HepG2 (cell line): ENCODE results near the gene HLA-DPB1. TPM values are rescaled to one million over a fixed set of nuclear protein-coding genes. Genes with fewer than 3 reads are reported as not detected.

ENCODE experiments used
- ATF3 ChIP-seq: sonication (generic); formaldehyde crosslinking; IDR thresholded peaks from 2 replicates; pipeline ENCODE4 v1.4.0; 2020; ENCODE audit warnings: missing genetic modification reagents
- CBX2 ChIP-seq, 2 experiments: fragments of 200-600 bp in 1 of 2; sonication (generic); formaldehyde crosslinking in 1 of 2; IDR thresholded peaks; 2 replicates each; pipeline versions ENCODE4 v1.7.0 to v1.8.1; 2018 to 2022; ENCODE audit warnings: low read depth in 2 of 2, low read length in 1 of 2, mild to moderate bottlenecking in 1 of 2, missing genetic modification reagents in 1 of 2
- DRAP1 ChIP-seq: IDR thresholded peaks from 2 replicates; pipeline ENCODE4 v1.6.1; 2016; ENCODE audit warnings: missing genetic modification reagents, missing compliant biosample characterization
- FOXP1 ChIP-seq, 2 experiments: fragments of 450-650 bp in 1 of 2; IDR thresholded peaks; 2 replicates each; pipeline ENCODE4 v1.6.1; 2017 to 2018; ENCODE audit warnings: antibody characterized with exemption in 1 of 2
- HBP1 ChIP-seq: IDR thresholded peaks from 2 replicates; pipeline ENCODE4 v1.6.1; 2016; ENCODE audit warnings: low read depth, control low read depth
- HNRNPK ChIP-seq: fragments of 200-400 bp; formaldehyde crosslinking; IDR thresholded peaks from 2 replicates; pipeline ENCODE4 v1.6.1; 2018; ENCODE audit warnings: low read length, low read depth, moderate library complexity, mild to moderate bottlenecking; ENCODE audit not compliant: poor library complexity, severe bottlenecking
- JUNB ChIP-seq: sonication (generic); formaldehyde crosslinking; IDR thresholded peaks from 2 replicates; pipeline ENCODE4 v1.8.0; 2022; ENCODE audit warnings: missing genetic modification reagents, mild to moderate bottlenecking, borderline replicate concordance
- MYC ChIP-seq: sonication (generic); formaldehyde crosslinking; IDR thresholded peaks from 2 replicates; pipeline ENCODE4 v1.9.0; 2021; ENCODE audit warnings: missing genetic modification reagents, borderline replicate concordance
- PATZ1 ChIP-seq: sonication (generic); formaldehyde crosslinking; IDR thresholded peaks from 2 replicates; pipeline ENCODE4 v1.4.0; 2020; ENCODE audit warnings: missing genetic modification reagents
- PRPF4 ChIP-seq: fragments of 200-400 bp; formaldehyde crosslinking; IDR thresholded peaks from 2 replicates; pipeline ENCODE4 v1.6.1; 2016; ENCODE audit warnings: low read length, low read depth; ENCODE audit not compliant: poor library complexity, severe bottlenecking
- SETDB1 ChIP-seq: sonication (generic); formaldehyde crosslinking; IDR thresholded peaks from 2 replicates; pipeline ENCODE4 v1.5.1; 2020; ENCODE audit warnings: missing genetic modification reagents, mild to moderate bottlenecking, borderline replicate concordance
- SIN3A ChIP-seq: IDR thresholded peaks from 2 replicates; pipeline ENCODE4 v1.6.1; 2011; ENCODE audit warnings: low read depth, mild to moderate bottlenecking, control low read depth, low read length, borderline replicate concordance
- ZC3H4 ChIP-seq: sonication (generic); formaldehyde crosslinking; IDR thresholded peaks from 2 replicates; pipeline ENCODE4 v1.4.0; 2020; ENCODE audit warnings: missing genetic modification reagents, borderline replicate concordance
- ZNF362 ChIP-seq: sonication (generic); formaldehyde crosslinking; IDR thresholded peaks from 2 replicates; pipeline ENCODE4 v1.4.0; 2020; ENCODE audit warnings: missing genetic modification reagents, mild to moderate bottlenecking, borderline replicate concordance
- ZNF446 ChIP-seq: sonication (generic); formaldehyde crosslinking; IDR thresholded peaks from 2 replicates; pipeline ENCODE4 v1.5.0; 2020; ENCODE audit warnings: mild to moderate bottlenecking, missing genetic modification reagents
- ZNF552 ChIP-seq: sonication (generic); formaldehyde crosslinking; IDR thresholded peaks from 2 replicates; pipeline ENCODE4 v1.9.0; 2022; ENCODE audit warnings: missing genetic modification reagents, mild to moderate bottlenecking, borderline replicate concordance
- ZNF577 ChIP-seq: sonication (generic); formaldehyde crosslinking; IDR thresholded peaks from 2 replicates; pipeline ENCODE4 v1.4.0; 2020; ENCODE audit warnings: mild to moderate bottlenecking, low read depth, missing genetic modification reagents, borderline replicate concordance
- ZNF672 ChIP-seq: sonication (generic); formaldehyde crosslinking; IDR thresholded peaks from 2 replicates; pipeline ENCODE4 v1.8.1; 2022; ENCODE audit warnings: missing genetic modification reagents
- ZNF703 ChIP-seq: sonication (generic); formaldehyde crosslinking; IDR thresholded peaks from 2 replicates; pipeline ENCODE4 v1.5.1; 2020; ENCODE audit warnings: missing genetic modification reagents, mild to moderate bottlenecking, moderate library complexity, borderline replicate concordance
- ZNF780A ChIP-seq: sonication (generic); formaldehyde crosslinking; IDR thresholded peaks from 2 replicates; pipeline ENCODE4 v1.8.0; 2022; ENCODE audit warnings: mild to moderate bottlenecking, missing genetic modification reagents, moderate library complexity
- ZNF879 ChIP-seq: sonication (generic); formaldehyde crosslinking; IDR thresholded peaks from 2 replicates; pipeline ENCODE4 v1.8.1; 2023; ENCODE audit warnings: missing genetic modification reagents
- polyA plus RNA-seq, 8 experiments: library from polyadenylated mRNA; depleted of rRNA in 3 of 8; stranded (reverse) in 7 of 8; unstranded in 1 of 8; fragments of >200 nt; fragmentation: Illumina TruSeq in 4 of 8; extraction: Trizol in 4 of 8; gene quantifications; 2 replicates each; pipeline versions ENCODE4 v1.2.1 to v1.2.3, GENCODE V29; 2011 to 2016; ENCODE audit warnings: low read depth in 4 of 8, missing spikeins in 1 of 8, mixed read lengths in 1 of 8; ENCODE audit not compliant: insufficient read depth in 1 of 8
- total RNA-seq, 5 experiments: library from RNA; depleted of rRNA; stranded (reverse); fragments of >200 nt; fragmentation: Illumina TruSeq; extraction: Trizol; gene quantifications; 2 replicates each; pipeline ENCODE4 v1.2.3, GENCODE V29; 2016; ENCODE audit warnings: low read depth in 1 of 5

HLA-DPB1 gene
- total and polyA plus RNA-seq, 2 of the 13 experiments (the other 11 are each of a cell fraction or from before 2014, with no cell fraction given): not detected

- TF ChIP-seq PATZ1 (no peak), ZNF703 (CRISPR knock-in tag) (no peak), DRAP1 (CRISPR knock-in tag) (no peak), SETDB1 (peak; percentile 75; the same call in 1 of the 2 replicates), ZNF577 (CRISPR knock-in tag) (no peak), HNRNPK (no peak), CBX2 (IDR thresholded peaks at IDR 0.05; ENCODE audit: low read depth, low read length) (no peak), CBX2 (CRISPR knock-in tag; IDR thresholded peaks at IDR 0.05; ENCODE audit: low read depth) (no peak), ZNF446 (CRISPR knock-in tag) (no peak), ZNF780A (CRISPR knock-in tag) (no peak), HBP1 (CRISPR knock-in tag) (peak; percentile 55; the same call in 1 of the 2 replicates), SIN3A (no peak), FOXP1 (IDR thresholded peaks at IDR 0.05) (no peak), FOXP1 (CRISPR knock-in tag; IDR thresholded peaks at IDR 0.05) (no peak), ATF3 (no peak), JUNB (CRISPR knock-in tag) (no peak), ZNF879 (CRISPR knock-in tag) (no peak), ZNF552 (CRISPR knock-in tag) (no peak), PRPF4 (no peak), ZC3H4 (no peak), ZNF672 (CRISPR knock-in tag) (no peak), ZNF362 (CRISPR knock-in tag) (0 out of 2 replicates have a peak, but pooled peaks have one; percentile 28), MYC (peak; percentile 58)
Measured at GRCh38 chr6:33123732-33124524, 48.1 kb downstream of the HLA-DPB1 start (continued).
